HCT116 (cell line): ENCODE measurements around the gene CACNA1G. TPM values are rescaled to one million over a fixed set of nuclear protein-coding genes. Genes with fewer than 3 reads are reported as not detected.

Experiments used
- ATAC-seq: fragments of 200-7000 bp; cut with Tn5 transposase; 2 replicates; pipeline ENCODE4 v1.9.1; 2020; ENCODE audit warnings: mild to moderate bottlenecking, moderate library complexity
- BruUV-seq: library from RNA; stranded (reverse); fragments of 400-500 nt; replicated peaks from 2 replicates; lab custom pipeline; 2021; lab: Mats Ljungman, UMichigan
- CTCF ChIA-PET: fragments of 300-600 bp; sonication (Branson Sonifier 250); formaldehyde crosslinking; loops from one replicate; lab custom pipeline; 2021; ENCODE audit warnings: antibody characterized with exemption; lab: Charles Lee
- POLR2A ChIA-PET: fragments of 300-600, 350-600 bp; sonication (Branson Sonifier 250); formaldehyde crosslinking; loops from one replicate; lab custom pipeline; 2021; ENCODE audit warnings: antibody characterized with exemption; lab: Charles Lee
- RAD21 ChIA-PET, 2 experiments: fragments of 300-600 bp; sonication (Branson Sonifier 250); formaldehyde crosslinking; loops; one replicate each; lab custom pipeline; 2023; ENCODE audit warnings: low total read pairs in 2 of 2; ENCODE audit not compliant: uncharacterized antibody in 2 of 2, unreplicated experiment in 2 of 2, low non-redundant PET in 1 of 2; lab: Charles Lee
- DNase-seq: peaks from one replicate; pipeline ENCODE4 v3.0.0-alpha.2; 2010; ENCODE audit warnings: low read depth, low spot score
- H2AFZ ChIP-seq: fragments of 200-600 bp; shearing (Covaris generic), sonication (generic); 2 replicates; pipeline ENCODE4 v1.6.1; 2017; ENCODE audit warnings: low read depth, mixed run types, mixed read lengths, antibody characterized with exemption, low read length; ENCODE audit not compliant: poor library complexity, severe bottlenecking
- H3K27ac ChIP-seq: 2 replicates; pipeline ENCODE4 v1.5.1; 2012; ENCODE audit warnings: low read depth, low read length
- H3K27me3 ChIP-seq: fragments of 200-600 bp; sonication (generic); 2 replicates; pipeline ENCODE4 v1.6.1; 2016; ENCODE audit warnings: mixed run types, low read length, mixed read lengths; ENCODE audit not compliant: insufficient read depth
- H3K36me3 ChIP-seq, 2 experiments: fragments of 200-500 bp in 1 of 2; fragments of 200-600 bp in 1 of 2; sonication (Bioruptor generic) in 1 of 2; sonication (generic) in 1 of 2; 2 replicates each; pipeline versions ENCODE4 v1.5.1 to v1.6.1; 2014 to 2016; ENCODE audit warnings: low read length in 2 of 2, inconsistent platforms in 1 of 2, mixed read lengths in 1 of 2, mixed run types in 1 of 2; ENCODE audit not compliant: insufficient read depth in 2 of 2, control insufficient read depth in 1 of 2
- H3K4me1 ChIP-seq, 2 experiments: fragments of 200-600 bp in 1 of 2; sonication (generic) in 1 of 2; 2 replicates each; pipeline versions ENCODE4 v1.5.1 to v1.6.1; 2012 to 2017; ENCODE audit warnings: low read length in 2 of 2, inconsistent platforms in 1 of 2, mild to moderate bottlenecking in 1 of 2, mixed read lengths in 1 of 2, mixed run types in 1 of 2, moderate library complexity in 1 of 2; ENCODE audit not compliant: insufficient read depth in 2 of 2, control insufficient read depth in 1 of 2
- H3K4me2 ChIP-seq: fragments of 200-600 bp; sonication (generic); 2 replicates; pipeline ENCODE4 v1.6.1; 2017; ENCODE audit warnings: mixed run types, low read length, mixed read lengths
- H3K4me3 ChIP-seq, 2 experiments: fragments of 200-600 bp in 1 of 2; sonication (generic) in 1 of 2; replicated peaks in 1 of 2; 2 replicates each; pipeline ENCODE4 v1.5.1; 2011 to 2016; ENCODE audit warnings: low read length in 2 of 2, control low read depth in 1 of 2, low read depth in 1 of 2, mild to moderate bottlenecking in 1 of 2, mixed read lengths in 1 of 2, mixed run types in 1 of 2
- H3K79me2 ChIP-seq: fragments of 200-600 bp; sonication (generic); 2 replicates; pipeline ENCODE4 v1.6.1; 2017; ENCODE audit warnings: mild to moderate bottlenecking, mixed run types, low read length, moderate library complexity, mixed read lengths; ENCODE audit not compliant: insufficient read depth
- H3K9ac ChIP-seq: fragments of 200-600 bp; sonication (generic); 2 replicates; pipeline ENCODE4 v1.6.1; 2016; ENCODE audit warnings: low read length, mixed read lengths
- H3K9me2 ChIP-seq: fragments of 200-600 bp; sonication (generic), shearing (Covaris generic); 2 replicates; pipeline ENCODE4 v1.6.1; 2017; ENCODE audit warnings: mixed run types, mild to moderate bottlenecking, moderate library complexity; ENCODE audit not compliant: insufficient read depth
- H3K9me3 ChIP-seq, 2 experiments: fragments of 200-500 bp in 1 of 2; fragments of 200-600 bp in 1 of 2; sonication (Bioruptor generic) in 1 of 2; sonication (generic) in 1 of 2; 2 replicates each; pipeline ENCODE4 v1.6.1; 2014 to 2017; ENCODE audit warnings: low read length in 2 of 2, mixed read lengths in 2 of 2, inconsistent platforms in 1 of 2, low read depth in 1 of 2, mild to moderate bottlenecking in 1 of 2, mixed run types in 1 of 2, moderate library complexity in 1 of 2; ENCODE audit not compliant: control insufficient read depth in 1 of 2, insufficient read depth in 1 of 2
- H4K20me1 ChIP-seq: fragments of 200-600 bp; sonication (generic), shearing (Covaris generic); 2 replicates; pipeline ENCODE4 v1.6.1; 2017; ENCODE audit warnings: mixed run types, mild to moderate bottlenecking, moderate library complexity; ENCODE audit not compliant: insufficient read depth
- CEBPB ChIP-seq: IDR thresholded peaks from 2 replicates; pipeline ENCODE4 v1.6.1; 2012; ENCODE audit warnings: low read depth
- EGR1 ChIP-seq: IDR thresholded peaks from 2 replicates; pipeline ENCODE4 v1.6.1; 2012; ENCODE audit warnings: low read depth
- ELF1 ChIP-seq: IDR thresholded peaks from 2 replicates; pipeline ENCODE4 v1.6.1; 2012; ENCODE audit warnings: low read depth, borderline replicate concordance
- EZH2 ChIP-seq: fragments of 200-600 bp; sonication (generic); IDR thresholded peaks from 2 replicates; pipeline ENCODE4 v1.6.1; 2017; ENCODE audit warnings: antibody characterized with exemption, mixed run types
- EZH2phosphoT487 ChIP-seq: fragments of 200-600 bp; IDR thresholded peaks from 2 replicates; pipeline ENCODE4 v1.6.1; 2018; ENCODE audit warnings: antibody characterized with exemption, borderline replicate concordance
- FOSL1 ChIP-seq: IDR thresholded peaks from 2 replicates; pipeline ENCODE4 v1.6.1; 2012; ENCODE audit warnings: low read depth
- JUND ChIP-seq: IDR thresholded peaks from 2 replicates; pipeline ENCODE4 v1.6.1; 2012
- MAX ChIP-seq: IDR thresholded peaks from 2 replicates; pipeline ENCODE4 v1.6.1; 2012
- SIN3A ChIP-seq: IDR thresholded peaks from 2 replicates; pipeline ENCODE4 v1.6.1; 2012; ENCODE audit warnings: low read depth
- ZBTB33 ChIP-seq: IDR thresholded peaks from 2 replicates; pipeline ENCODE4 v1.6.1; 2011; ENCODE audit warnings: mild to moderate bottlenecking, low read length, moderate library complexity; ENCODE audit not compliant: insufficient replicate concordance; ENCODE audit errors: extremely low read depth
- ZFX ChIP-seq: fragments of 450-650 bp; IDR thresholded peaks from 2 replicates; pipeline ENCODE4 v1.6.1; 2017
- ZNF274 ChIP-seq: fragments of 200-500 bp; sonication (Bioruptor generic); IDR thresholded peaks from 2 replicates; pipeline ENCODE4 v1.6.1; 2014; ENCODE audit warnings: mild to moderate bottlenecking, low read depth, low read length, inconsistent platforms
- intact Hi-C: fragments of 100-400 bp; cut with micrococcal nuclease; formaldehyde crosslinking; loops from 2 replicates; pipeline ENCODE4 v1.10.0; 2022
- total RNA-seq: library from RNA; stranded (reverse); gene quantifications from one replicate; pipeline ENCODE4 v1.2.1, GENCODE V29; 2021; ENCODE audit not compliant: unreplicated experiment

CACNA1G gene
- total RNA-seq, 1 experiment from 2014 or later, result 3.4 TPM

GRCh38 chr17:50645748-50646682, 85.5 kb downstream of the CACNA1G start (continued):
- no peak for TF ChIP-seq MAX
- TF ChIP-seq SIN3A, result no peak
- TF ChIP-seq EGR1, result no peak
- TF ChIP-seq JUND, result no peak
- TF ChIP-seq, all 23 proteins: peak for 0

GRCh38 chr17:50647187-50647586, 86.7 kb downstream of the CACNA1G start:
- H3K9me3 ChIP-seq, result no peaks in the 10 kb centered on the region
- intact Hi-C loops, result no loop called here
- no TSS peak for BruUV-seq
- ChIA-PET RAD21 (interaction anchor here in 1 of 2 experiments (1.6 kb wide), 1 partner anchor 17 kb away, joined by 6 read pairs; no protein-coding TSS in a partner anchor), CTCF (interaction anchor here (1.4 to 2.2 kb wide), 2 partner anchors 17 to 20 kb away, joined by 7 read pairs; no protein-coding TSS in a partner anchor)
- TF ChIP-seq ZNF274, result no peak
- no peak for TF ChIP-seq FOSL1
- TF ChIP-seq ZFX, result no peak
- TF ChIP-seq ELF1, result no peak
- TF ChIP-seq EZH2, result no peak
- no peak for TF ChIP-seq CEBPB
- TF ChIP-seq ZBTB33, result no peak
- TF ChIP-seq EZH2phosphoT487, result no peak
- TF ChIP-seq, all 23 proteins: peak for 0
- H3K9ac ChIP-seq, result no peak overlapping the region
- H2AFZ ChIP-seq, result no peak overlapping the region
- ATAC-seq (no peak), DNase-seq (no peak)
- no peaks in the 10 kb centered on the region for H3K36me3 ChIP-seq
- H3K27me3 ChIP-seq, result no peaks in the 10 kb centered on the region
- peaks cover 28 to 58% of the 10 kb centered on the region in 2 experiments for H3K4me1 ChIP-seq
- no peak overlapping the region for H3K4me3 ChIP-seq
- no peaks in the 10 kb centered on the region for H3K9me2 ChIP-seq
- no peaks in the 10 kb centered on the region for H4K20me1 ChIP-seq
- H3K4me2 ChIP-seq, result no peak overlapping the region
- no peak overlapping the region for H3K27ac ChIP-seq
- H3K79me2 ChIP-seq, result no peaks in the 10 kb centered on the region
- POLR2A ChIA-PET, result interaction anchor here (1.3 to 3.6 kb wide), 5 partner anchors 9 to 84 kb away, joined by 3 to 20 read pairs (median 3); no protein-coding TSS in a partner anchor
